PC-9 (cell line): Measurements from ENCODE around the gene RHOB. TPM values are rescaled to one million over a fixed set of nuclear protein-coding genes. Genes with fewer than 3 reads are reported as not detected.

Source experiments
- Bru-seq: library from RNA; stranded (reverse); fragments of 400-500 nt; gene quantifications from one replicate; lab custom pipeline; 2021; lab: Mats Ljungman, UMichigan
- BruChase-seq, 2 experiments: library from RNA; stranded (reverse); fragments of 400-500 nt; gene quantifications; one replicate each; lab custom pipeline; 2021; lab: Mats Ljungman, UMichigan
- BruUV-seq: library from RNA; stranded (reverse); fragments of 400-500 nt; replicated peaks from 2 replicates; lab custom pipeline; 2021; lab: Mats Ljungman, UMichigan
- CTCF ChIA-PET: fragments of 300-600 bp; sonication (Branson Sonifier 250); formaldehyde crosslinking; loops from one replicate; lab custom pipeline; 2022; ENCODE audit warnings: antibody characterized with exemption; lab: Charles Lee
- POLR2A ChIA-PET: fragments of 300-600 bp; sonication (Branson Sonifier 250); formaldehyde crosslinking; loops from one replicate; lab custom pipeline; 2022; ENCODE audit warnings: antibody characterized with exemption; ENCODE audit not compliant: unreplicated experiment; lab: Charles Lee
- DNase-seq, 2 experiments: peaks; one replicate each; pipeline versions ENCODE4 v3.0.0 to v3.0.0-alpha.2; 2015 to 2022; ENCODE audit warnings: mixed read lengths in 1 of 2
- H2AFZ ChIP-seq: fragments of 200-600 bp; sonication (generic); 2 replicates; pipeline ENCODE4 v1.8.1; 2017; ENCODE audit warnings: antibody characterized with exemption
- H3F3A ChIP-seq: fragments of 200-600 bp; sonication (generic); 2 replicates; pipeline ENCODE4 v1.8.1; 2017; ENCODE audit warnings: antibody characterized with exemption, mild to moderate bottlenecking, low read depth; ENCODE audit not compliant: insufficient read depth
- H3K27ac ChIP-seq: fragments of 200-600 bp; sonication (generic); 2 replicates; pipeline ENCODE4 v1.6.1; 2016; ENCODE audit warnings: mixed run types
- H3K27me3 ChIP-seq: fragments of 200-600 bp; sonication (generic); 2 replicates; pipeline ENCODE4 v1.6.1; 2016; ENCODE audit warnings: low read depth, mixed run types; ENCODE audit not compliant: insufficient read depth
- H3K36me3 ChIP-seq: fragments of 200-600 bp; sonication (generic); 2 replicates; pipeline ENCODE4 v1.6.1; 2016; ENCODE audit warnings: low read depth, mixed run types
- H3K4me1 ChIP-seq: fragments of 200-600 bp; sonication (generic); replicated peaks from 2 replicates; pipeline ENCODE4 v1.6.1; 2016; ENCODE audit warnings: mixed run types; ENCODE audit not compliant: insufficient read depth
- H3K4me2 ChIP-seq: fragments of 200-600 bp; sonication (generic); 2 replicates; pipeline ENCODE4 v1.6.1; 2017; ENCODE audit warnings: mixed run types
- H3K4me3 ChIP-seq: fragments of 200-600 bp; sonication (generic); 2 replicates; pipeline ENCODE4 v1.6.1; 2016; ENCODE audit warnings: mixed run types
- H3K79me2 ChIP-seq: fragments of 200-600 bp; sonication (generic); 2 replicates; pipeline ENCODE4 v1.6.1; 2017; ENCODE audit warnings: low read depth, mixed run types
- H3K9me2 ChIP-seq: fragments of 200-600 bp; sonication (generic); 2 replicates; pipeline ENCODE4 v1.8.1; 2017; ENCODE audit warnings: mild to moderate bottlenecking; ENCODE audit not compliant: insufficient read depth
- H3K9me3 ChIP-seq: fragments of 200-600 bp; sonication (generic); 2 replicates; pipeline ENCODE4 v1.8.1; 2016; ENCODE audit warnings: low read depth; ENCODE audit not compliant: insufficient read depth
- H4K20me1 ChIP-seq: fragments of 200-600 bp; sonication (generic); 2 replicates; pipeline ENCODE4 v1.8.1; 2017; ENCODE audit not compliant: insufficient read depth
- EZH2 ChIP-seq: fragments of 200-600 bp; sonication (generic); IDR thresholded peaks from 2 replicates; pipeline ENCODE4 v1.8.0; 2017; ENCODE audit warnings: antibody characterized with exemption, low read depth
- intact Hi-C: fragments of 100-400 bp; cut with micrococcal nuclease; formaldehyde crosslinking; loops from one replicate; pipeline ENCODE4 v1.10.0; 2022; ENCODE audit not compliant: unreplicated experiment
- long read RNA-seq: library from polyadenylated mRNA; stranded (forward); transcript quantifications from one replicate; pipeline ENCODE4 v2.0.0, GENCODE V29; 2022
- total RNA-seq: library from RNA; stranded (reverse); gene quantifications from 2 replicates; pipeline ENCODE4 v1.2.3, GENCODE V29; 2021
- TF ChIP-seq, protein P1 (sequence below): fragments of 200-600 bp; sonication (generic); conservative IDR thresholded peaks from 2 replicates; pipeline ENCODE4 v1.6.1; 2017; ENCODE audit warnings: mixed run types, antibody characterized with exemption, mild to moderate bottlenecking, moderate library complexity

The RHOB gene
- total RNA-seq (39.3 and 44.4 TPM in 2 replicates), Bru-seq, nascent RNA (percentile 98 among the genes with signal in this experiment), BruChase-seq, experiment 1, labeled RNA remaining after a 2-hour chase (percentile 99 among the genes with signal in this experiment), BruChase-seq, experiment 2, labeled RNA remaining after a 6-hour chase (percentile 84 among the genes with signal in this experiment)
- long read RNA-seq, transcript RHOB-201 (1 exons, 2,372 nt), result major isoform, 16 of 16 reads
- long read RNA-seq, partial matches to known transcripts, result 0 of 16 reads
- long read RNA-seq, other reads (novel, unspliced or antisense), result 0 of 16 reads

DNA sequence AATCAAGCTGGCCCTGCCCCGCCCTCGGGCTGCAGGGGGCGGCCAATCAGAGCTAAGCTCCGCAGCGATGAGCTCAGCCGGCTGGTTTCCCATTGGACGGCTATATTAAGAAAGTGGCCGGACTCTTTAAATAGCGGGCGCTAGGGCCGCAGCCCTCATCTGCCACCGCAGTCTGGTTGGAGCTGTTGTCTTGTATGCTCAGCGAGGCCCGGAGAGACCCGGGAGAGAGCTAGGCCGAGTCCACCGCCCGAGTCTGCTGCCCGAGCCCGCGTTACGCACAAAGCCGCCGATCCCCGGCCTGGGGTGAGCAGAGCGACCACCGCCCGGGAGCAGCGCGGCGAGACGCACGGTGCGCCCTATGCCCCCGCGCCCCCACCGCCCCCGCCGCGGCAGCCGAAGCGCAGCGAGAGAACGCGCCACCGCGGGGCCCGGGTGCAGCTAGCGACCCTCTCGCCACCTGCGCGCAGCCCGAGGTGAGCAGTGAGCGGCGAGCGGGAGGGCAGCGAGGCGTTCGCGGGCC is at the start of gene RHOB:
RHOB (plus strand) TSS at position 158 of the 520 bp plus-strand sequence. CDS start 392 bp downstream, outside the sequence.
- Histone ChIP-seq H3K9me2 (no peaks in the 10 kb centered on the region), H4K20me1 (peaks cover 24% of the 10 kb centered on the region), H3K4me2 (peak within 1 kb of the TSS; percentile 98), H3K27me3 (no peaks in the 10 kb centered on the region), H3K27ac (peak within 1 kb of the TSS; percentile 69), H3F3A (peaks cover 41% of the 10 kb centered on the region; the same call in 1 of the 2 replicates), H3K79me2 (peaks cover 40% of the 10 kb centered on the region), H3K9me3 (no peaks in the 10 kb centered on the region), H3K4me1 (peaks cover 52% of the 10 kb centered on the region), H3K4me3 (peak within 1 kb of the TSS; percentile 97), H2AFZ (peak within 1 kb of the TSS; percentile 77), H3K36me3 (peaks cover 17% of the 10 kb centered on the region)
- intact Hi-C loops, result loop anchor here (1.0 to 5.0 kb wide), 6 partner anchors 19 to 187 kb away; no protein-coding TSS in a partner anchor
- no TSS peak for BruUV-seq
- CTCF ChIA-PET, result interaction anchor here (0.6 to 2.3 kb wide), 7 partner anchors 19 to 214 kb away, joined by 3 to 12 read pairs (median 5); no protein-coding TSS in a partner anchor
- TF ChIP-seq EZH2, result no peak
- TF ChIP-seq, protein P1, sequence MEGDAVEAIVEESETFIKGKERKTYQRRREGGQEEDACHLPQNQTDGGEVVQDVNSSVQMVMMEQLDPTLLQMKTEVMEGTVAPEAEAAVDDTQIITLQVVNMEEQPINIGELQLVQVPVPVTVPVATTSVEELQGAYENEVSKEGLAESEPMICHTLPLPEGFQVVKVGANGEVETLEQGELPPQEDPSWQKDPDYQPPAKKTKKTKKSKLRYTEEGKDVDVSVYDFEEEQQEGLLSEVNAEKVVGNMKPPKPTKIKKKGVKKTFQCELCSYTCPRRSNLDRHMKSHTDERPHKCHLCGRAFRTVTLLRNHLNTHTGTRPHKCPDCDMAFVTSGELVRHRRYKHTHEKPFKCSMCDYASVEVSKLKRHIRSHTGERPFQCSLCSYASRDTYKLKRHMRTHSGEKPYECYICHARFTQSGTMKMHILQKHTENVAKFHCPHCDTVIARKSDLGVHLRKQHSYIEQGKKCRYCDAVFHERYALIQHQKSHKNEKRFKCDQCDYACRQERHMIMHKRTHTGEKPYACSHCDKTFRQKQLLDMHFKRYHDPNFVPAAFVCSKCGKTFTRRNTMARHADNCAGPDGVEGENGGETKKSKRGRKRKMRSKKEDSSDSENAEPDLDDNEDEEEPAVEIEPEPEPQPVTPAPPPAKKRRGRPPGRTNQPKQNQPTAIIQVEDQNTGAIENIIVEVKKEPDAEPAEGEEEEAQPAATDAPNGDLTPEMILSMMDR, result no peak
- peak; percentile 96 to 98 for DNase-seq
- POLR2A ChIA-PET, result interaction anchor here (0.5 to 2.6 kb wide), 35 partner anchors 20 to 1373 kb away, joined by 3 to 67 read pairs (median 4); partner anchors contain the start of genes LAPTM4A and OSR1

DNA sequence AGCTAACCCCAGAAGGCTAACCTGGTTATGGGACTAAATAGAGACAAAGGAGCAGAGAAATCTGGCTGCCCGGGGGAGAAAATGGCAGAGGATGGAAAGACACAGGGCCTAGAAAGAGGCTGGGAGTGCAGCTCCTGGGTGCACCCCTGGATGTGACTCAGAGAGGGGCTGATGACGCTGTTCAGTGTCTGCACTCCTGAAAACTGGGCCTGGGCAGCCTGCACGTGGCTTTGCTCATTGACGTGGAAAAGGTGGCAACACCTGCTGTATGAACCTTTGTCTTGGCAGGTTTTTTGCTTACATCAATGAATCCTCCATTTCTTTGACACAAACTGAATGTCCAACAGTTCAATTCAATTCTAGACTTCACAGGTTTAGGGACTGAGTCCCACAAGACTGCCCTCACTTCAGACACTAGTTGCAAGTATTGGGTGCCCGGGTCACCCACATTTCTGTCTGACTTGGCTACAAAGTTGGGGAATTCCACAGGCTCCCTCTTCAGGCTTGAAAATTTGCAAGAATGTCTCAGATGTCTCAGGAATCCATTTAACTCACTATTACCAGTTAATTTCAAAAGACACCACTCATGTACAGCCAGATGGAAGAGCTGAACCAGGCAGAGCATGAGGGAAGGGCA is 48.9 kb upstream of the RHOB start:
- ChIA-PET CTCF (no interaction called here), POLR2A (no interaction called here)
- Histone ChIP-seq H3K79me2 (no peaks in the 10 kb centered on the region), H3K4me2 (no peak overlapping the region), H3K9me2 (no peaks in the 10 kb centered on the region), H3K9me3 (no peaks in the 10 kb centered on the region), H2AFZ (no peak overlapping the region), H4K20me1 (no peaks in the 10 kb centered on the region), H3F3A (no peaks in the 10 kb centered on the region), H3K27me3 (no peaks in the 10 kb centered on the region), H3K4me1 (no peaks in the 10 kb centered on the region), H3K4me3 (no peak overlapping the region), H3K27ac (no peak overlapping the region), H3K36me3 (no peaks in the 10 kb centered on the region)
- no TSS peak for BruUV-seq
- TF ChIP-seq, protein P1, result no peak
- TF ChIP-seq EZH2, result no peak
- peak in 1 of 2 experiments; percentile 27 for DNase-seq
- intact Hi-C loops, result loop anchor here (2.0 kb wide), 1 partner anchor 565 kb away; no protein-coding TSS in a partner anchor

DNA sequence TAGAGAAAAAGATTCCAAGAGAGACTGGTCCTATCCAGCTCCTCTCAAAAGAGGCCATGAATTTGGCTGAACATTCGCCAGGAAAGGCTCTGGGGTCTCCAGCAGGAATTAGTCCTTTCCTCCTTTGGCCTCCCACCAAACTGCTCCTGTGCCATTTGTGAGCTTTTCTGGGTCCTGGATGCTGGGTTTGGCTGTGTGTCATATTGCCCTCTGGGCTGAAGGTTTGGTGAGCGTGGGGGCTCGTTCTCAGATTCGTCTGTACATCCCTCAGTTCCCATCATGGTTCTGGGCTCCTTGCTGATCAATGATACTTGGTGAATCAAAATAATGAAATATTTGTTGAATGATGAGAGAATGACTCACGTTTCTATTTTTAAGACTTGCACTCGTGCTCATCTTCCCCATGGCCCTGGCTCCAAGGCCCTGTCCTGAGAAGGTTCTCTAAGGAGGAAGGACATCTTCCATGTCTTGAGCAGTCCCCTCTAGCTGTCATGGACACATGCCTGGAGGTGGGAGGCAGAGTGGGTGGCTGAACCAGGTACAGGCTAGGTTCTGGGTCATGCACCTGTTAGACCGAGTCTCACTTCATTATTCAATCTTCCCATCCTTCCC is 47.8 kb upstream of the RHOB start:
- intact Hi-C loops, result no loop called here
- Histone ChIP-seq H3K4me3 (no peak overlapping the region), H3K79me2 (no peaks in the 10 kb centered on the region), H3K4me1 (no peaks in the 10 kb centered on the region), H3K4me2 (no peak overlapping the region), H3K27ac (no peak overlapping the region), H4K20me1 (no peaks in the 10 kb centered on the region), H2AFZ (no peak overlapping the region), H3K27me3 (no peaks in the 10 kb centered on the region), H3K9me2 (no peaks in the 10 kb centered on the region), H3F3A (no peaks in the 10 kb centered on the region), H3K36me3 (no peaks in the 10 kb centered on the region), H3K9me3 (no peaks in the 10 kb centered on the region)
- peak in 1 of 2 experiments; percentile 34 for DNase-seq
- no TSS peak for BruUV-seq
- POLR2A ChIA-PET, result no interaction called here
- CTCF ChIA-PET, result interaction anchor here (0.5 kb wide), 1 partner anchor 99 kb away, joined by 5 read pairs; no protein-coding TSS in a partner anchor
- TF ChIP-seq, protein P1, result no peak
- no peak for TF ChIP-seq EZH2
